KBM-7 (cell line): Measurements from ENCODE around the gene WDR3.

Source experiments
- DNase-seq: peaks from one replicate; pipeline ENCODE4 v3.0.0-alpha.2; 2015
- in situ Hi-C: fragments of 300-500 bp; cut with MboI; formaldehyde crosslinking; loops from 2 replicates; pipeline ENCODE4 v1.14.3; 2020; ENCODE audit warnings: low sequenced_read_pairs, low pct_unique_long_range_greater_than_20kb, mixed read lengths

Gene WDR3

DNA sequence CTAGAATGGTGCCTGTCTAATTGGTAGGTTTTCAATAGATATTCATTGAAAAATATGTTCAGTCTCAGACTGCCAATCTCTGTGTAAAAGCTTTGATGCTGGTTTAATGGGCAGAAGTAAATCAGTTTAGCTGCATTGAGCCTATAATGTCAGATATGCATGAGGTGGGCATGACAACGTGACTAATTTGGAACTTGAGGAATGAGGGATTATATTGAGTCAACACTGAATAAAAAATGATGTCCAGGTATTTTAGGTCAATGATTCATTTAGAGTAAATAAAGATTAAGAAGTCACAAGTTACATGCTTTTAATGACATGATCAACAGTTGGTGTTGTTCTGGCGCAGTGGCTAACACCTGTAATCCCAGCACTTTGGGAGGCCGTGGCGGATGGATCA is 3.0 kb downstream of the WDR3 start:
- in situ Hi-C loops = no loop called here
- no peak for DNase-seq

DNA sequence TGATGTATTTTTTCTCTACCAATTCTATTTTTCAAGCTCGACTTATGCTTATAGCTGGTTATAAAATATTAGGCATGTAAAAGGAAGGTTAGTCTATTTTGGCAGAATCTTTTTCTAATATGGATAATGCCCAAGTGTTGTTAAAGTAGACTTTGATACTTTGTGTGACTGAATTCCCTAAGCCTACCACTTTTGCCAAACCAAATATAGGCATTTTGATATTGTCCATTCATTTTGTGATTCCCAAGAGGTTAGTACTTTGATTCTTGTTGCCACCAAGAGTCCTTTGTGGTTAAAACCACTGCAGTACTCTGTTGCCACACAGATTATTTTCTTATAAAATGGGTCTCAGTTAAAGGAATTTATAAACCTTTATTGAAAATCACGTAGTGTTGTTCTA is 4.2 kb downstream of the WDR3 start:
- in situ Hi-C loops = no loop called here

DNA sequence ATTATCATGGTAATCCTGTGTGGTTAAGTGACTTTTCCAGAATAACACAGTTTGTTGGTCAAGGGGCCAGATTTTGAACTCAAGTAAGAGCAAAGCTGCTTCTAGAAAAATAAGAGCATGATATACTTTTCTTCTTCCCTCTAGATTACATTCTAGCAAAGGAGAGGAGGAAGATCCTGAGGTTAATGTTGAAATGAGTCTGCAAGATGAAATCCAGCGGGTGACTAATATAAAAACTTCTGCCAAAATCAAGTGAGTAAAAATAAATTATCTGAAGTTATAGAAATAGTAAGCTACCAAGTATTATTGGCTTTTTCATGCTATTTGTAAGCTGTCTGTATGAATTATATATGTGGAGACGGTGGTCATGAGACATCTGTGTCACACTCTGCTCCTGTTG is 12.8 kb downstream of the WDR3 start:
- in situ Hi-C loops = no loop called here
- DNase-seq = no peak

More for the DNA sequence above, 4.2 kb downstream of the WDR3 start:
- no peak for DNase-seq

DNA sequence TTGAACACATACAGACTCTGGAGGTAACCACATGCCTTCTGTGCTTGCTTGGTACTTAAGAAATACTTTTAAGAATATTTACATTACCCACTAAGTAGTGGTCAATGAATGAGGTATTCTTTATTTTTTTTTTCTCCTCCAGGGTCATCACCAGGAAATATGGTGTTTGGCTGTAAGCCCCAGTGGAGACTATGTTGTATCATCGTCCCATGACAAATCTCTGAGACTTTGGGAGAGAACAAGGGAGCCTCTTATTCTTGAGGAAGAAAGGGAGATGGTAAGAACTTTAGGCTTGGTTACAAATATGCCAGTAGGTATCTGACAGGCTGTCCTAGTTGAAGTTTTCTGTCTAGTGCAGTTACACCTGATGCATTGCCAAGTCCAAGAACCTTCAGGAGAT is 22.8 kb downstream of the WDR3 start:
- no peak for DNase-seq
- in situ Hi-C loops = no loop called here

DNA sequence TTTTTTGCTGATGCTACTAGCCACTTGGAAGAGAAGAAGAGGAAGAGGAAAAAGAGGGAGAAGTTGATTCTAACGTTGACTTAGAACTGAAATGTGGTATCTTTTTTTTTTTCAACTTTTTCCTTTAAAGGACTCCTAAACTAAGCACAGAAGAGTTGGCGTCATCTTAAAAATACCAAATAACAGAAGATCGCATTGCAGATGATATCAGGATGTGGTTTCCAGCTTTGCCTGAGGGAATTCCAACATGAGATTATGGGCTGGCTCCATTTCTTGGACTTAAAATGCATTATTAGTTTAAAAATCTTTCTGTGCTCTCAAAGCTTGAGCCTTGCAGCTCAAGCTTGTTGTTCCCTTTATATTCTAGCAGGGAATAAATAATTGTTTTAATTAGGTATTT is 29.8 kb downstream of the WDR3 start:
- DNase-seq = no peak
- in situ Hi-C loops = no loop called here

DNA sequence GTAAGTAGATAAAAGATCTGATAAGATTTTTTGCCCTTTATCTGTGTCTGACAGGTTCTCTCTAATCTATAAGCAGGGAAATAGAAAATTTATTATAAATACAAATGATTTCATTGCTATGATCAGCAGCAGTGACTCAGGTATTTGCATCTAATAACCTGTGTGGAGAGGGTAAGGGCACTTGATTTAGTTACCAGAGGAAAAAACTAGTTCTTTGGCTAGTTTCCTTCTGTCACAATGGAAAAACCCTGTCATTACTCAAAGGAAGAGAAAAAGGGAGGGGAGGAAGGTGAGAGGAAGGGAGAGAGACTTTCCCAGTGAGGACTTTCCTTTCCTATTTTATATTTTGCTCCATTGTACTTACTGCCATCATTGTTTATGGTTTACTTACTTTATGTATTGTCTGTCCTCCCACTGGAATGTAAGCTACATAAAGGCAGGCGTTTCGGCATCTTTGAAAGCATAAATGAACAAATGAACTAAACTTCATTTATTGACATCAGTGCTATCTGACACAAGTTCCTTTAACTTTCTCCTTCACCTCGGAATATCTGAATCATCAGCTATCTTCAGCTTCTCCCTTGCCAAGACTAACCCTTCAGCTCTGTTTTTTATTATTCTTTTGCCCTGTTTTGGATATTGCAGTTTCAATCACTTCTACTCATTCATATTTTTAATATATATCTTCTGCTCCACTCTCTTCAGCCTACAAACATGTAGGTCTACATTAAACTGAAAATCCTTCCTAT is 34.9 kb downstream of the WDR3 start:
- in situ Hi-C loops = no loop called here
- DNase-seq = no peak

DNA sequence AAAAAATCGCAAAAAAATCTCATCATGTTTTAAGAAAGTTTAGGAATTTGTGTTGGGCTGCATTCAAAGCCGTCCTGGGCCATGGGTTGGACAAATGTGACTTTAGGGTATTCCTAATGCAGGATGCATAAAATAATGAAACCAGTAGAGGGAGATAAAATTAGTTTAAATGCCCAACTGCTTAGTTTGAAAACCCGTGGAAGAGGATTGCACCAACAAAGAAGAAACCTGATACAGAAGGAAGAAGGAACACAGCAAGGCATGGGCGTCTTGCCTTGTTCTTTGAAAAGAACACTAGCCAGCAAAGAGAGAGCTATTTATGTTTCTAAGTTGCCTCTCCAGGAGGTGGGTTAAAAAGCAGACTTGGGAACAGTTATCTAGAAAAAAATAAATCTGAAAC is 37.9 kb downstream of the WDR3 start:
- DNase-seq = peak; percentile 22
- in situ Hi-C loops = no loop called here

DNA sequence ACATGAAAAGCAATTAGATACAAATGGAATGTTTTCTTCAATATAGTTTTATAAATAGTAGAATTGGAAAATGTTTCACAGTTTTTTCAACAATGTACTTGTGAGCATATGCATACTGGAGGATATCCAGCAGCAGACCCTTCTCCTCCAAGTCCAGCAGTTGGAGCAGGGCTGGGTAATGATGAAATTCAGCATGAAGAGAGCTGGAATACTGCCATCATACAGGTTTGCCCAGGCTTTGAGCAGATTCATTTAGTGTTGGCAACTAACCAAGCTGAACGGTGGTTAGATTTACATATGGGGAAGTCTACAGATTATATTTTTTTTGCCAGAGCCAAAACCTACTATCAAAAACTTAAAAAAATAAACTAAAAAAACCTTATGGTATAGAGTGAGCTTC is 38.3 kb downstream of the WDR3 start:
- no peak for DNase-seq
- in situ Hi-C loops = no loop called here

DNA sequence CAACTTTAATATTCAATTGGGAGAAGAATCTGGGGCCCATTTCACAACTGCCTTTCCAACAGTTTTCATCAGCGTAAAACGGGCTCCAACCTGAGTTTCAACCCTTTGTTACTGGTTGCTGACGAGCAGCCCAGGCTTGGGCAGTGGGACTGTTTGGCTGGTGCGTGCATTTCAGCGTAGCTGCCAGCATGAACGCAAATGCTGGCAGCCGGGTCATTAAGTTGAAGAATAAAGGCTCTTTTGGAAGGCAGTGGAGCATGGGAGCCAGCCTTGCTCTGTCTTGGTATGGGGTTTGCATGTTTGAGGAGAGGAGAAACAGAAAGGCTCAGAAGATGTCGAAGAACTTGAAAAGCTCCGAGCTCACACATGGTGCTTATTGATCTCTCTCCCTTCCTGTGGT is 40.7 kb downstream of the WDR3 start:
- no peak for DNase-seq
- in situ Hi-C loops = no loop called here

DNA sequence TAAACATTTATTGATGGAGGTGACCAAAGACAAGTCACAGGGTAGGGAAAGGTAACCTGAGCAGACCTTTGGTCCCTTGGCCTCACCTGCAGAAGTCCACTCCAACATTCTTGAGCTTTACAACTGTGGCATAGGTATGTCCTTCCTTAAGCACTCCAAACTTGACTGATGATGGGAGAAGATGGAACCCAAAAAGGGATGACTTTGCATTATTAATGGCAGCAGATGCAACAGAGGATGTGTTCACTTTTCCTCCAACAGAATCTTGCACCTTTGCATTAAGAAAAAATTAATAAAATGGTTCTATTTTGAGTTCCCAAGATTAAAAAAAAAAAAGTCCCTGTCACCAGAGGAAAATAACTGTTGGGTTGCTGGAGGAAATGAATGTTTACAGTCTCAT is 42.2 kb downstream of the WDR3 start:
- no peak for DNase-seq
- in situ Hi-C loops = no loop called here

DNA sequence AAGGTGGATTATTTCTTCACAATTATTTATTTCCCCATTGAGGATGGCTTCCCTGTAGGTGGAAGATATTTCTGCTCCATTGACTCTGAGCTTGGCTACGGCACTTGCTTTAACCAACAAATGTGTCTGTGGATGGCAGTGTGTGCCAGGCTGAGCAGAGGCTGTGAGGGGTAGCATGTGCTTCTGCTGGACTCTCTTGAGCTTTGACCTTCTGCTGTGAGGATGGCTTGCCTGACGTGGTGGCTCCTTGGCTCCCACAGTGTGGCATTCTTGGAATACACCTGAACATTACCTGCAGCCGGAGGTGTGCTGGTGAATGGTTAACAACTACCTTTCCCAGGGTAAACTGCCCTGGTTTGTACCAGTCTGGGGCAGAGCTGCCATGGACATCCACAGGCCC is 46.8 kb downstream of the WDR3 start:
- no peak for DNase-seq
- in situ Hi-C loops = no loop called here

DNA sequence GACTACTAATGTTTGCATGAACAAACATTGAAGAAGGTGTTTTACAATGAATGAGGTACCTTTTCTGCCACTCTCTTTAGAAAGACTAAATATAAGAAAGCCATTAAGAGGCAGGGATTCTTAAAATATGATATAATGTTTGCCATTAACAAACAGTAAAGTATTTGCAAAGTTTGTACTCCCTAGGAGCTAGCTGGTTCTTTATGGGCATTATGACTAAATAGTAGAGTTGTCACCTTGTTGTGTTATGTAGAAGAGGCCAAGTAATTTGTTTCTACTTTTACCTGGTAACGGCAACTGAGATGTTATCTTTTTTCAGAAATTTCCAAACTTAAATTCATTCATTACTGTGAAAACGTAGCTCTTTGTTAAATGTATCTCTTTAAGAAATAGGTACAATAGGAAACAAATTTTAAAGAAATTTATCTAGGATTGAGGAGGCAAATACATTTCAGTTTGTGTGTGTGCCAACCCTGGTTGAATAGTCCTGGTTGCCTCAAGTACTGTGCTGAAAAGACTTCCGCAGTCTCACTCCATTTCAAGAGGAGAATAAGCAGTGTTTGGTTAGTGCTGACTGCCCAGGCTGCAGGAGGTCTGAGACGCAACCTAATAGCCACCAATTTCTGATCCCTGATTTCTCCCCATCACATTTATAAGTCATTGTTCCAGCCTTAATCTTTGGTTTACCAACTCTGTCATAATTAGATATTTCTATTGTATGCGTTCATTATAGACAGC is 52.1 kb downstream of the WDR3 start:
- in situ Hi-C loops = no loop called here
- no peak for DNase-seq

DNA sequence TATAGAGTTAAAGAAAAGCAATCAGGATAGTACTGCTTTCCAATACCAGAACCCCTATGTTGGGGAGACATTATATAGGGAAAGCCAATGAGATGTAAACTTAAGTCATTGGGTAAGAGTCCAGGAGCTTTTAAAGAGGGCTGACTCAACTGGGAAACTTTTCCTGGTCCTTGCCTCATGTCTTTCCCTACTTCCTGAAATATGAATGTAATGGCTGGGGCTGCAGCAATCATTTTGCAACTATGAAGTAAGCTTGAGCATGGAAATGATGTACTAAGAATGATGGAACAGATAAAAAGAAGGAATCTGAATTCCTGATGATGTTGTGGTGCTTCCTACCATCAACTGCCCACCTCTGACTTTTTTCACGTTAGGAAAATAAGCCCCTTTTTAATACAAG is 55.7 kb downstream of the WDR3 start:
- in situ Hi-C loops = no loop called here
- no peak for DNase-seq

DNA sequence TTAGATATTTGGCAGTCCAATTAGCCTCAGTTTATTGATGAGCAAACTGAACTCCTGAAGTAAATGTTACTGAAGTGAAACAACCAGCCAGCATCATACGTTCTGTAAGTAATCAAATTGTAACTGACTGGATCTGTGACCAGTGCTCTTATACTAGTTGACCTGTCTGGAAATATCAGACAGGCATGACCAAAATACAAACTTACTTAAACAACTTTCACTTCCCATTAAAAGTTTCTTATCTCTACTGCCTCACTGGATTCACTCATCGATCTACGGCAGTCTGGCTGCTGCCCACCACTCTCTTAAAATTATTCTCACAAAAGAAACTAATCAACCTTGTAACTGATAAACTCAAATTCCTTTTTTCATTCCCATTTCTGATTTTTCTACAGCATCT is 56.4 kb downstream of the WDR3 start:
- in situ Hi-C loops = no loop called here
- DNase-seq = no peak

DNA sequence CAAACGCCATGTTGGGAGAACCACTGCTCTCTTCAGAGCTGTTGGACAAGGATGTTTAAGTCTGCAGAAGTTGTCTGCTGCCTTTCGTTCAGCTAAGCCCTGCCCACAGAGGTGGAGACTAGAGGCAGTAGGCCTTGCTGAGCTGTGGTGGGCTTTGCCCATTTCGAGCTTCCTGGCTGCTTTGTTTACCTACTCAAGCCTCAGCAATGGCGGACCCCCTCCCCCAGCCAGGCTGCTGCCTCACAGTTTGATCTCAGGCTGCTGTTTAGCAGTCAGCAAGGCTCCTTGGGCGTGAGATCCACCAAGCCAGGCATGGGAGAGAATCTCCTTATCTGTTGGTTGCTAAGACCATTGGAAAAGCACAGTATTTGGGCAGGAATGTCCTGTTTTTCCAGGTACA is 74.8 kb downstream of the WDR3 start:
- in situ Hi-C loops = no loop called here
- no peak for DNase-seq

DNA sequence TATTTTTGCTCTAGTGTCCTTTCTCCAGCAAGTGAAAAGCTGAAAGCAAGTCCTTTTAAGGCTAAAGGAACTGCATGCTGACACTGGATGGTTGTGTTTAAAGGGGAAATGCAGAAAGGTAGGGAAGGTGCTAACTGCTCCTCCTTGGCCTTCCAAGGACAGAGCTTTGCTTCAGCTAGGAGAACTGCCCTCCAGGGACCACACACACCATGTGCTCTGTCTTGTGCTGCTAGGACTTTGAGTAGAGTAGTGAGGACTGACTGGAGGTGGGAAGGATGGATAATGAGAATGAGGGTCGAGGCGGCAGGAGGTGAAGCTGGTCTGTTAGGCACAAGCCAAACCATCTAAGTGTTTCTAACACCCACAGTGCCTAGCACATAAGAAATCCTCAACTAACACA is 77.9 kb downstream of the WDR3 start:
- in situ Hi-C loops = no loop called here
- DNase-seq = no peak

DNA sequence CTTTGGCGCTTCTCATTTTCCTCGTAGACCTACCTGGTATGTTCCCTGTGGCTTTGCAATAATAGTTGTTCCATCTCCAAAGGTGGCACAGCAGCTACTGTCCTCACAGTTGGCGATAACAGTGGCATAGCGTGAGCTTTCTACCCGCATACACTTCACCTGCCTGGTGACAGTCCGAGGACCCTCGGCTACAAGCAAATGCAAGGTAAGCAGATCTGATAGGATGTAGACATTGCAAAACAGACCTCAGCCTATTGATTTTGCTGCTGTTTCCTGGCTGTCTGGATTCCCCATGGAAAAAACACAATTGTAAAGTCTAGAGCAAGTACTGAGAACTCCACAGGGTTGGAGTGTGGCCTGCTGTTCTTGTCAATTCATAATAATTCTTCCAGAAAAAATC is 78.5 kb downstream of the WDR3 start:
- in situ Hi-C loops = no loop called here
- no peak for DNase-seq

DNA sequence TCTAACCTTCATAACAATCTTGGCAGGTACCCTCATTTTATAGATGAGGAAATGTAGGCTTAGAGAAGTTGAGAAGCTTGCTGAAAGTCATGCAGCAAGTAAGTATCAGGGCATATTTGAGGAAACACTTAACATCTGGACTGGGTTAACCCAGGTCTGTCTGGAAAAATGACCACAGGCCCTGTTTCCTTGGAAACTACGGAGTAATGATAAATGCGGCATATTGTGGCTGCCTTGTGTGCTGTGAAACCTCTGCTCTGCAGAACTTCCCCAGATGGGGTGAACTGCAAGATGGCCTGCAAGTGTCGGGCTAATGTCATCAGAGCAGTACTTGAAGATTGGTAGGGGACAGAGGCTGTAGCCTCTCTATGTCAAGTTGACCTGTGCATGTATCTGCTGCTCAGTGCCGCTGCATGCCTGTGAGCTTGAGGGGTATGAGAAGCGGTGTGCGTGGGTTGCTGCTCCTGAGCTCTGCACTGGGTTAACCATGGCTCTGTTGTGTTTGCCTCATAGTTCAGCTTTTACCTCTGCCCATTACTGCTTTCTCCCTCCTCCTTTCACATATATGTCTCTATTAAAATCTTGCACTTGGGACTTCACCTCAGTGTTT is 83.1 kb downstream of the WDR3 start:
- no peak for DNase-seq
- in situ Hi-C loops = no loop called here

DNA sequence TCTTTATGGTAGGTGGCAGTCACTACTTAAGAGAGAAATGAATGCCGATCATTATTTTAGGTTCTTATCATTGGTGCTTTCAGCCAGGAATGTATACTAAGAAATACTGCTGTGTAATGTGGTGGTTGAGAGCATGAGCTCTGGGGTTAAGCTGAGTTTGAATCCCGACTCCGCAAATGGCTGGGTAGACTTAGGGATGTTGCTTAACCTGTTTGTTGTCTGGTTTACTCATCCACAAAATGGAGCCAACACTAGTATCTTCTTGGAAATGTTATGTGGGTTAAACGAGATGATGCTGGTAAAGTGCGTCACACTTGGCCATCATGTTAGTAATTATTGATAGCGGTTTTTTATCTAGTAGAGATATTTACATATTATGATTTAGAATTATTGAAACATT is 83.8 kb downstream of the WDR3 start:
- in situ Hi-C loops = no loop called here
- DNase-seq = no peak

DNA sequence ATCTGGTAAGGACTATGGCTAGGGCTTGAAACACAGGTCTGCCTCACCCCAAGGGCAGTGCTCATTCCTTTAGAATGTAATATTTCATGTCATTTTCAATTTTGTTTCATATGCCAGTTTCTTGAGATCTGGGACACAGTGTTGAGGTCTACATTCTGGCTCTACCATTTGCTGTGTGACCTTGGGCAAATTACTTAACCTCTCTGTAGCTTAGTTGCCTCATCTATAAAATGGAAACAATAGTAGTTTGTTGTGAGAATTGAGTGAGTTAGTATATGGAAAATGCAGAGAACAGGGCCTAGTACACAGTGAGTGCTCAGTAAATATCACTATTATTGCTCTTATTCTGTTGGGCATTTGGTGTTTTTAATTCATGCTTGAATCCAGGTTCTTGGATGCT is 84.4 kb downstream of the WDR3 start:
- in situ Hi-C loops = no loop called here
- DNase-seq = no peak
